Mesendoderm (in vitro differentiated cells): ENCODE measurements around the gene CTH. TPM values are rescaled to one million over a fixed set of nuclear protein-coding genes. Genes with fewer than 3 reads are reported as not detected.

ENCODE experiments used
- DNase-seq: peaks from one replicate; pipeline ENCODE4 v3.0.0; 2013
- H2AK5ac ChIP-seq: 2 replicates; pipeline ENCODE4 v1.6.1; 2013; ENCODE audit warnings: low read length, inconsistent platforms
- H2BK120ac ChIP-seq: 2 replicates; pipeline ENCODE4 v1.6.1; 2013; ENCODE audit warnings: low read depth, mild to moderate bottlenecking, low read length, moderate library complexity, mixed read lengths
- H2BK15ac ChIP-seq: replicated peaks from 2 replicates; pipeline ENCODE4 v1.6.1; 2013; ENCODE audit warnings: low read depth, mild to moderate bottlenecking, moderate library complexity
- H2BK5ac ChIP-seq: 2 replicates; pipeline ENCODE4 v1.6.1; 2013; ENCODE audit warnings: low read length, inconsistent platforms
- H3K18ac ChIP-seq: 2 replicates; pipeline ENCODE4 v1.6.1; 2013; ENCODE audit warnings: mild to moderate bottlenecking, low read length, mixed read lengths
- H3K23ac ChIP-seq: one replicate; pipeline ENCODE4 v1.6.1; 2013; ENCODE audit warnings: low read length
- H3K27ac ChIP-seq: 2 replicates; pipeline ENCODE4 v1.5.1; 2013; ENCODE audit warnings: low read depth, mild to moderate bottlenecking, inconsistent platforms, low read length, moderate library complexity
- H3K27me3 ChIP-seq: 2 replicates; pipeline ENCODE4 v1.6.1; 2013; ENCODE audit warnings: low read length, control low read depth, mild to moderate bottlenecking, inconsistent platforms; ENCODE audit not compliant: insufficient read depth, poor library complexity
- H3K36me3 ChIP-seq: 2 replicates; pipeline ENCODE4 v1.6.1; 2013; ENCODE audit warnings: low read length, inconsistent platforms; ENCODE audit not compliant: control insufficient read depth, insufficient read depth
- H3K4ac ChIP-seq: one replicate; pipeline ENCODE4 v1.6.1; 2013; ENCODE audit warnings: low read depth, mild to moderate bottlenecking, low read length, moderate library complexity
- H3K4me1 ChIP-seq: 2 replicates; pipeline ENCODE4 v1.6.1; 2013; ENCODE audit warnings: low read depth, low read length, inconsistent platforms; ENCODE audit not compliant: control insufficient read depth
- H3K4me2 ChIP-seq: 2 replicates; pipeline ENCODE4 v1.6.1; 2013; ENCODE audit warnings: low read length
- H3K4me3 ChIP-seq: 2 replicates; pipeline ENCODE4 v1.5.1; 2013; ENCODE audit warnings: mild to moderate bottlenecking, low read length
- H3K56ac ChIP-seq: one replicate; pipeline ENCODE4 v1.6.1; 2013; ENCODE audit warnings: low read length
- H3K79me1 ChIP-seq: 2 replicates; pipeline ENCODE4 v1.6.1; 2013; ENCODE audit warnings: low read length, inconsistent platforms
- H3K79me2 ChIP-seq: 2 replicates; pipeline ENCODE4 v1.6.1; 2013; ENCODE audit warnings: mild to moderate bottlenecking, low read length; ENCODE audit not compliant: control insufficient read depth, insufficient read depth
- H3K9ac ChIP-seq: 2 replicates; pipeline ENCODE4 v1.6.1; 2013; ENCODE audit warnings: low read length, inconsistent platforms
- H4K5ac ChIP-seq: one replicate; pipeline ENCODE4 v1.6.1; 2013; ENCODE audit warnings: low read length
- H4K8ac ChIP-seq: one replicate; pipeline ENCODE4 v1.6.1; 2013; ENCODE audit warnings: low read depth, mild to moderate bottlenecking, control low read depth, low read length, moderate library complexity
- WGBS: extraction: QIAGEN DNeasy Blood & Tissue Kit; methylation state at CpG from one replicate; pipeline ENCODE4 v1.1.7; 2013; ENCODE audit warnings: low lambda C conversion rate, missing lambda C conversion rate; ENCODE audit not compliant: insufficient coverage; ENCODE audit errors: extremely low coverage; 5-methylcytosine and 5-hydroxymethylcytosine counted together
- small RNA-seq: library from polyadenylated mRNA; stranded (forward); fragments of <200 nt; extraction: miRNeasy Mini kit (QIAGEN cat#:217004); gene quantifications from one replicate; pipeline ENCODE3, GENCODE V24; 2013; ENCODE audit not compliant: insufficient read depth

CTH gene

DNA sequence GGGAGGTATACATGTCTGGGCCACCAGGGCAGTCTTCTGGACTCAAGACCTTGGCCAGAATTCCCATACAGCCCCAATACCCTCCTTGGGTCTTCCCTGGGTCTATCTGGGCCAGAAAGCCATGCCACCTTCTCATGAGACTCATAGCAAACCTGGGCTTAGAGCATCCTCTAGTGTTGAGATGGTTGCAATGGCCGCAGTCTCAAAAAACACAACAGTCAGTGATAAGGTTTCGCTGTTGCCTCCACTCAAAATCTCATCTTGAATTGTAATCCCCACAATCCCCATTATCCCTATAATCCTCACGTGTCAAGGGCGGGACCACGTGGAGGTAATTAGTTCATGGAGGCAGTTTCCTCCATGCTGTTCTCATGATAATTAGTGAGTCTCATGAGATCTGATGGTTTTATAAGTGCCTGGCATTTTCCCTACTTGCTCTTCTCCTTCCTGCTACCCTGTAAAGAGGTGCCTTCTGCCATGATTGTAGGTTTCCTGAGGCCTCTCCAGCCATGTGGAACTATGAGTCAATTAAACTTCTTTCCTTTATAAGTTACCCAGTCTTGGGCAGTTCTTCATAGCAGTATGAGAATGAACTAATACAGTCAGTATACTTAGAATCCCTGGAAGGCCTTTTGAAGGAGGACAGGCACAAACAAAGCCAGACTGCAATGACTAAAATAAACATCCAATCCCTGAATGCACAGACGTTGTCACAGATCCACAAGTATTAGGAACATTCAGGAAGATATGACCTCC lies 77.0 kb downstream of the CTH start:
- H3K36me3 ChIP-seq, result no peaks in the 10 kb centered on the region
- no peaks in the 10 kb centered on the region for H3K4me1 ChIP-seq
- no peak overlapping the region for H4K5ac ChIP-seq
- no peak overlapping the region for H2BK15ac ChIP-seq
- no peaks in the 10 kb centered on the region for H3K27me3 ChIP-seq
- no peak overlapping the region for H2BK5ac ChIP-seq
- no peak overlapping the region for H4K8ac ChIP-seq
- DNase-seq, result peak; percentile 91
- peak overlapping the region; percentile 72 for H3K56ac ChIP-seq
- no peak overlapping the region for H3K23ac ChIP-seq
- no peak overlapping the region for H3K4ac ChIP-seq
- H3K79me1 ChIP-seq, result no peaks in the 10 kb centered on the region
- H3K79me2 ChIP-seq, result no peaks in the 10 kb centered on the region
- H3K4me3 ChIP-seq, result no peak overlapping the region
- H2BK120ac ChIP-seq, result no peak overlapping the region
- no peak overlapping the region for H3K27ac ChIP-seq
- WGBS, result no CpG with 5 or more reads among the region's 6 CpGs
- H3K4me2 ChIP-seq, result no peak overlapping the region
- no peak overlapping the region for H3K18ac ChIP-seq
- H3K9ac ChIP-seq, result no peak overlapping the region
- H2AK5ac ChIP-seq, result peak overlapping the region; percentile 2

Small RNAs within 50 kb of the gene (small RNA-seq; reads per million reads assigned to genes)
- not detected for gene RF00017
